CD4-positive, alpha-beta T cell treated with Interleukin-17A for 1 hour (primary cell): Measurements from ENCODE around the gene CRYGN.
A peak's percentile ranks its signal among the peaks of the same experiment; 100 is the strongest.

Experiments used
- DNase-seq: peaks from one replicate; pipeline ENCODE4 v3.0.0-alpha.2; 2020

Gene CRYGN

DNA sequence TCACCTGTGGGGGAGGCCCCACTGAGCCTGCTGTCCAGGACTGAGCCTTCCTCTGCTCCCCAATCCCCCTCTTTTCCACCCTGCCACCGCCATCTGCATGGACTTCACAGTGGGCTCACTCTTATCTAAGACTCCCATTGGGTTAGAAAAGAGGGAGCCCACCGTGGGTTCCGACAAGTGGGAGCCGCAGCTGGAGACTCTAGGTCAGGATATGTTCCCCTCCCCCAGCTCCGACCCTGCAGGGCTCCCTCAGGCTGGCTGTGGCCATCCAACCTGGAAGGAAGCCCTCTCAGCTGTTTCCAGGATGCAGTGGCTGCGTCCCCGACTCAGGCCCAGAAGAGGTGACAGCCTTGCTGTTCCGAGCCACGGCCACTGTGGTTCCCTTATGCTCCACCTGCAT is 34.9 kb downstream of the CRYGN start:
- DNase-seq = no peak

DNA sequence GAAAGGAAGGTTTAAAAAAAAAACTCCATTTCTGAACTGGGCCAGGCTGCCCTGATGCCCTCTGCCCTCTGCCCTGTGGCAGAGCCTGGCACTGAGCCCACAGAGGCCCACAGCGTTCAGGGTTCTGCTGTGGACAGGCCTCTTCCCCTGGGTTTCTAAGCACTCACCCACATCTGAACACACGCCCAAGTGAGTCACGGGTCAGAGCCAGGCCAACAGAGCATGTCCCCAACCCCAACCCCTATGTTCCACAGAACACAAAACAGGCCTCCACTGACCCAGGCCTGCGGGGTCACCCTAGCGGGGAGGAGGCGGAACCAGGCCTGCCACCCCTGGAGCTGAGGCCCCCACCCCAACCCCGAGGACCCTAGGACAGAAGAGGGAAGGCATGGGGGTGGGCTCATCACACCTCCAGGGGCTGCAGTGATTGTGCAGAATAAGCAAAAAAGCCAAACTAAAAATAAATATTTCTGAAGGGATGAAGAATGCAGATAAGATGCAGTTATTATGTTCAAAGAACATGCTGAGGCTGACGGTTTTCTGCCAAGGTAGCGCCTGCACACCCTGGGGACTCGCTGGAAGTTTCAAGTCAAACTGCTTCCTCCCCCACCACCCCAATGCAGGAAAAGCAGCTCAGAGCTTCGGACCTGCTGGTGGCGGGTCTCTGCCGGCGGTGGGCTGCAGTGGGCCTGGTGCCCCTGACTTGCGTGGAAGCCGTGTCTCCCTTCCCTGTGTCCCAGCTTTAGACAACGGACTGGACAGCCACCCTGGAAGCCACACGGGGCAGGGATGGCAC is 35.5 kb downstream of the CRYGN start:
- DNase-seq = peak; percentile 41

DNA sequence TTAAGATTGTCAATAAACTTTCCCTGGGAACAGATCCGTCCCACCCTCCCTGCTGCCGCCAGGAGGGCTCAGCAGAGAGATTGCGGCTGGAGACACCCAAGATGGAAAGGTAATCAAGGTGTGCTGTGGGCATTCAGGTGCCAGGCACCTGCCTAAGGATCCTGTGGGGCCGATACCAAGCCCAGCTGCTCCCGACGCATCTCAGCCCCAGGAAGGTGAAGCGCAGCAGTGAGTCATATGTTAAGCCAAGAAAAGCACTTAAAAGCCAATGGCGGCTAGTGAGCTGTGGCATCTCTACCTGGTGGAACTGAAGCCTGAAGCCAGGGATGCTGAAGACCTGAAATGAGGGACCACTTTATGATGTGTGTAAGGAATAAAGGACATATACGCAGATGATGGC is 36.2 kb downstream of the CRYGN start:
- DNase-seq = no peak

DNA sequence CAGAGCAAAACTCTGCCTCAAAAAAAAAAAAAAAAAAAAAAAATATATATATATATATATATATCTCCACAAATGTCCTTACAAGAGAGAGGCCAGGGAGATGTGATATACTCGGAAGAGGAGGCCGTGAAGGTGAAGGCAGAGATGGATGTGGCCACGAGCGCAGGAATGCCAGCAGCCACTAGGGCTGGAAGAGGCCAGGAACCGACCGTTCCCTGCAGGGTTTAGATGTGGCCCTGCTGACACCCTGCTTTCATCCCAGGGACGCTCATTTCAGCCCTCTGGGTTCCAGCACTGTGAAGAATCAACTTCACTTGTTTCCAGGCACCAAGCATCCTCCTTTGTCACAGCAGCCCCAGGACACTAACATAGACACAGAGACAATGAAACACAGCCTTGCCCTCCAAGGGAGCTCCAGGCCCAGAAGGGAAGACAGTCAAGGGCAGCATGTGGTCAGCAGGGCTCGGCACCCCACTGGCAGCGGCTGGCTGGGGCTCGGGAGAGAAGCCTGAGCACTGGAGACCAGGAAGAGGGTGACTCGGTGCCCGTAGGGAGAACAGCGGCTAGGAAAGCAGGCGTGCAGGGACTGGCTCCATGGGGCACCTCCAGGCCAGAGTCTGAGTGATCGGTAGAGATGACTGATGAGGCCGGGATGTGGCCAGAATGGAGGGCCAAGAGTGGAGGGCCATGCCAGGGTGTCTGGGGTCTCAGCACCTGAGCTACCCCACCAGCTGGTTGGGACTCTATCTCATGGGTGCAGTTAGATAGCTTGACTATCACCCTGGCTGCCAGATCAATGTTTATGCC is 37.7 kb downstream of the CRYGN start:
- no peak for DNase-seq

DNA sequence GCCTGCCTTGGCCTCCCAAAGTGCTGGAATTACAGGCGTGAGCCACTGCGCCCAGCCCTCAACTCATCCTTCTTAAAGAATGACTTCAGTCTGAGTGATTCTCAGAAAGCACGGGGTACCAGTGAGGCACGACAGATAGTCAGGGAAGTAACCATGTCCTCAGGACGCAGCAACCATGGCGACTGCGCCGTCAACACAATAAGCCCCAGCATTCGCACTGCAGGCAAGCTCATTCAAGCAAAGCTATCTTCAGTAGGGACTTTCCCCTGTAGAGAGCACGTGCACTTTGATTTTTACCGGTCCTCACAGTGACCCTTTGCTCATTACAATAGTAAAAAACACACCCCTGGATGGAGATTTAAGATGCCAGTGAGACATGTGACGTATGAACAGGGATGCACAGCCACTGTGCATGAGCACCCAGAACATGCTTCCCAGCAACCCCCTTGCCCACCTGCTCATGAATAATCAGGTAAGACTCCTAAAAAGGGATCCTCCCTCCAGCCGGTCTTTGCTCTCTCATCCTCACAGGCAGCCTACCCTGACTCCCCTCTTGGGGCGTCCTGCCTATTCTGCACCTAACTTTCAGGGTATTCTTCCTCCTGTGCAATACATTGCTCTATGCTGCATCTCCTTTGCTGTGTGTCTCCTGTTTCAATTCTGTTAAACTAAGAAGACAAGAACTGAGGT is 39.2 kb downstream of the CRYGN start:
- DNase-seq = peak; percentile 41

DNA sequence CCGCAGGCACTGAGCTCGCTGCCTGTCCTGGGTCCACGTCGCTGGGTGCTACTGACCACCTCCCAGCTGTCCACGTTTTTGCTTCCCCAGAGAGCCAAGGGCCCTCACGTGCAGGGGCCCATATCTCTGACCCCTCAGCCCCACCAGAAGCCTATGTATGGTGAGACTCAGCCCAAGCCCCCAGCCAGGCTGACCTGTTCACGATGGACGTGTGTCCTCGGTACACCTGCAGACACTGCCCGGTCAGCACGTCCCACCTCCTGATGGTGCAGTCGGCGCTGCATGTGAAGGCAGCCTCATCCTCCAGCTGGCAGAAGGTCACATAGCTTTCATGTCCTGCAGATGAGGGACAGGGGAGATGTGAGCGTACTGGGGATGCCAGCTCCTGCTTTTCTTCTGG is 40.0 kb downstream of the CRYGN start:
- DNase-seq = no peak

DNA sequence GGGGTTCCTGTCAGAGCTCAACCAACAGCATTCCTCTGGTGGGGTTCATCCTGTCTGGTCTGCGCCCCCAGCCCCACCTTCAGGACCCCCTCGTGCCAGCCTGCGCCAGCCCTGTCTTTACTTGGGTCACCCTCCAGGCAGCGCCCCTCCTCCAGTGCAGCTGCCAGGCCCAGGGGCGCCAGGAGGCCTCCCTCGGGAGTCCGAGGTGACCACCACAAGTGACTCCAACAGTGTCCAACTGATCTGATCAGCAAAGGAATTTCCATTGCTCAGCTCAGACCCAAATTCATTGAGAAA is 40.7 kb downstream of the CRYGN start:
- DNase-seq = no peak

DNA sequence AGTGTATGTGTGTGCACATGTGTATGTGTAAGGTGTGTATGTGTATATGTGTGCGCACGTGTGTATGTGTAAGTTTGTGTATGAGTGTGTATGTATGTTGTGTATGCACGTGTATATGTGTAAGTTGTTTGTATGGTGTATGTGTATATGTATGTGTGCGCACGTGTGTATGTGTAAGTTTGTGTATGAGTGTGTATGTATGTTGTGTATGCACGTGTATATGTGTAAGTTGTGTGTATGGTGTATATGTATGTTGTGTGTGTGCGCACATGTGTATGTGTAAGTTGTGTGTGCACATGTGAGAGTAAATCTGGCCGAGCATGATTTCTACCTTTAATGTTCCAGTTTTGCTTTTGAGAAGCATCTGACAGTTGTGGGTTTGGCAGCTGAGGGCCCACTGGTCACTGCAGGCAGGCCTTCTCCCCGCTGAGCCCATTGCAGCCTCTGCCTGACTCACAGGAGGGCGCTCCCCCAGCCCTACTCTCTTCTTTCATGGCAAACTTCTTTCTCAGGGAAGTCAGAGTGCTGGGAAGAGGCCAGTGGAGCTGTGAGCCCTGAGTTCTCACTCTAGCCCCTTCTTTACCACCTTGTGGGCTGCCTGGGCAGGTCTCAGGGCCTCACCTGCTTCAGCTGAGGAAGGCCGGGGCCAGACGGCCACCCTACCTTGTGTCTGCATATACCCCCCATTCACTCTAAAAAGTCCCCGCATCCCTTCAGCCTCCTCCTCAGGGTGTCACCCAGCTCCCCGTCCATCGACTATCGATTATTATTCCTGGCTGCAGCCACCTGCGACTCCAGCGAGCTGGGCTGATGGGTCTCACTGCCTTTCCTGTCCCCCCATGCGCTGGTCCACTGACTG is 41.3 kb downstream of the CRYGN start:
- no peak for DNase-seq

DNA sequence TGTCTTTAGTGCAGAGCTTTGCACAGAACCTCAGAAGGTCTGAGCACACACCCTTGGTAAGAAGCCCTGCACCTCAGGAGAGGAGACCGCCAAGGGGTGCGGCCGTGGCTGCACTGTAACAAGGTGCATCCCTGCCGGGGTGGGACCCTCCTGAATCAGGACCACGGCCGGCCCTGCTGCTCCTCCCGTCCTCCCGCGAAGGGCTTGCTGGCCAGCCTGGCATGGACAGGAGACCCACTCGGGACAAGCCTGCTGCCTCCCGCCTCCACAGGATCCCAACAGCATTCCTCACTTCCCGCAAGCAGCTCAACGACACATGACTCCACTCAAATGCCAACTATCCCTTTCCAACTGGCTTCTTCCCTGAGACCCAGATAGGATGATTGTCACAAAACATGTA is 42.9 kb downstream of the CRYGN start:
- DNase-seq = no peak

DNA sequence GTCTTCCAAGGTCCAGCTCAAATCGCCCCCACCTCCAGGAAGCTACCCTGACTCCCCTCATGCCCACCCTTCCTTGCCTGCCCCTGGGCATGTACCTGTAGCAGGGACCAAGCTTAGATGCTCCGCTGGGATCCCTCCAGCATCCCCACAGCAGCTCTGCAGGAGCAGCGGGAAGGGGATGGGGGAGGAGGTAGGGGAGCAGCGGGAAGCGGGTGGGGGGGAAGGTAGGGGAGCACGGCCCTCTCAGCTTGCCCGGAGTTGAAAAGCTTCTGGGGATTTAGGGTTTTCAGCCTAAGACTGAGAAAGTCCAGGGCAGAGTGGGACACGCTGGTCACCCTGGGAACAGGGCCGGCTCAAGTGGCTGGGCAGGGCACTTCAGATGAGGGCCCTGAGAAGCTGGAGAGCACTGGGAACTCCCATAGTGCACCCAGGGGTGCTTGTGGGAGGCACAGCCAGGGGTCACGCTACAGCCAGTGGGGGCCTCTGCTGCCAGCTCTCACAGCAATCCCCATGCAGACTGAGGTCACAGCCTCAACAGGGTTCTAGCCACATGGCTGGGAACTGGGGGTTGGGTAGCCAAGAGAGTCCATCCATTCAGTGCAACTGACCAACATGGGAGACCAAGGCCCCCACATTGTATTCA is 43.5 kb downstream of the CRYGN start:
- no peak for DNase-seq

DNA sequence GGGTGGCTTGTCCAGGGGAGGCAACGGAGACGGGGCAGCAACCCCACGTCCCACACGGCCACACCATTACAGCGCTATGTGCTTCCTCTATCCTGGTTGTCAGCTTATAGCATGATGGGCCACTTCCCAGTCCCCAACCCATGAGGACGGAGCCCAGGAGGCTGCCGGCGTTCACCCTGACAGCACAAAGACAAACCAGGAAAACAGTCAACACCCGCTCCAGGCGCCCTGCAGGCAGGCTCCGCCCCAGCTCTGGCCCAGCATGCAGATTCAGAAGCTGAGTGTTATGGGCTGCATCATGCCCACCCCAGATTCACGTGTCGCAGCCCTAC is 44.9 kb downstream of the CRYGN start:
- DNase-seq = no peak

DNA sequence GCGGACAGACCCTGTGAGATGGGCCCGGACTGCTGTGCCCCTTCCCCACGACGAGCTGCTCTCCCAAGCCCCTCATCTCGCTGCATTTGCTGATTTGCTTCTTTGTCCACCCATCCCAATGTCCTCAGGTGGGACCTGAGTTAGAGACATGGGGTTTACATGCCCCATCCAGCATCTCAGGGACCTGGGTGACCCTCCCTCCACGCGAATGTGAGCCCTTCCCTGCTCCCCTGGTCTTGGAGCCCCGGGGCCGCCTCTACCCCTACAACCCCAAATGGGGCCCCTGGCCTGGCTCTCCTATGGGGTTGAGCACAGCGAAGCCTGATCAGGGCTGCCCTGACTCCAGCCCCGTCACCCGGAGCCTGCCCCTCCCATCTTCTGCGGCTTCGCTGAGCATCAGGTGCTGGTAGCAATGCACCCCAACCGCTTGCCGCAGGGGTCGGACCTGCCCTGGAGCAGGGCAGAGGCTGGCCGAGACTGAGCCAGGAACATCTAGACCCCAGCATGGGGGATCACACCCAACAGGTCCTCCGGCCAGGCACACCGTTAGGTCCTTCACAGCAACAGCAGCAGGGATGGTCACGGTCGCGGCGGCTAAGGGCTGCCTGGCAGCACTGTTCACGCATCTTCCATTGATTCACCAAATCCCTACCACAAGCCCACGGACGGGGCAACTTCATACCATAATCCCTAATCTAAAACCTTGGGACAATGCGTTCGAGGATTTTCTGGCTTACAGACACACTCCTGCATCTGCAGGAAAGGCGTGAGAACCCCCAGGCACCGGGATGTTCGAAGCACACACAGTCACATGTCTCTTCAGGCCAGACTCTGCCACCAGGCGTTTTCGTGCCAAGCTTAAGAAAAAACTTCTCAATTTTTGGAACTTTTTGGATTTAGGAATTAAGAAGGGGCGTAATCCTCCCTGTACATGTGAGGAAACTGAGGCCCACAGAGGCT is 45.6 kb downstream of the CRYGN start:
- no peak for DNase-seq

DNA sequence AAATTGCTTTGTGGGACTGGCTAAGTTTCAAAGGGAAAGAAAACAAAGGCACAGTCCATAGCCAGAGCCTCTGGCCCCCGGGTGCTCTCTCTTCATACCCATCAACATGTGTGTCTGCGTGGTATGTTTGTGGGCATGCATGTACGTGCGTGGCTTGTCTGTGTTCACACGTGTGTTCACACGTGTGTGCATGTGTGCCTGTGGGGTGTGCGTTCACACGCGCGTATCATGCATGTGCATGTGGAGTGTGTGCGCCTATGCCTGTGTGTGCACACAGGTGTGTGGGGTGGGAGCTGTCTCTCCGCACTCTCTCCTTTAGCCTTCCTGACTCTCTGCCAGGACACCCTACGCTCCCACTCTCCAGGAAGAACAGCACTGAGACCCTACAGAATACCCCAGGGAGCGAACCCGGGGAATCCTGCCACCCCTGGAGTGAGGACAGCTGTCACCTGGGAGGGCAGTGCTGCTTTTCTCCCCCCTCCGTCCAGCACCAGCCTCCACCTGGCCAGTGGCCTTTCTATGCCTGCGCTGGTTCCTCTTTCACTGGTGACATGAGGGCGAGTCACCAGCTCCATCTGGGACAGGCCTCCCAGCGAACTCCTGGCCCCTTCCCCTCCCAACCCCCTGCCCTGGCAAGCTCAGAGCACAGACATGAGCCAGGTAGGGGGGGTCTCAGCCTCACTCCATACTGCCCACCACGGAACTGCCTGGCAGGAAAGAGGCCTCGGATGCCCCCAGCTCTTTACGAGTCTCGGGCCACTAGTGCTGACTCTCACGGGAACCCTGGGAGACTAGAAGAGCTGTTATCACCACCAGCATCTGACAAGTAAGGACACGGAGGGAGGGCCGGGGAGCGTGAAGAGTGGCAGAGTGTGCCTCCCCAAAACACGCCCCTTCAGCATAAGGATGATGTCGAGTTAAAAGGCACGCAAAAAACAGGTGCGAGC is 46.6 kb downstream of the CRYGN start:
- no peak for DNase-seq

DNA sequence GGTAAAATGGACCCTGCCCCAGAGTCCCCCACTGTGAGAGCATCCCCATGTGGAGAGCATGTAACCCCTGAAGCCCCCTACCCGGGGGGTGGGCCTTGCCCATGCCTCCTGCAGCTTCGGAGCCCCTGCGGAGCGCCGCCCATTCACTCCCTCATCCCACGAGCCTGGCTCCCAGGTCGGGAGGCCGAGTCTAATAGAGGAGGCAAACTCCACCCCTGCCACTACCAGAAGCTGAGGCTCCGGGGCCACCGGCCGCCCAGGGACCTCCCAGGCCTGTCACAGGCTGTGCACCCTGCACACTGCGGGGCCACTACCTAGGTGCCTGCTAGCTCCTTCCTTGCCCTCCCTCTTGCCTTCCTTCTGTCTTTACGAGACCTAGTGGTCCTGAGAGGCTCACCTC is 47.5 kb downstream of the CRYGN start:
- DNase-seq = no peak

DNA sequence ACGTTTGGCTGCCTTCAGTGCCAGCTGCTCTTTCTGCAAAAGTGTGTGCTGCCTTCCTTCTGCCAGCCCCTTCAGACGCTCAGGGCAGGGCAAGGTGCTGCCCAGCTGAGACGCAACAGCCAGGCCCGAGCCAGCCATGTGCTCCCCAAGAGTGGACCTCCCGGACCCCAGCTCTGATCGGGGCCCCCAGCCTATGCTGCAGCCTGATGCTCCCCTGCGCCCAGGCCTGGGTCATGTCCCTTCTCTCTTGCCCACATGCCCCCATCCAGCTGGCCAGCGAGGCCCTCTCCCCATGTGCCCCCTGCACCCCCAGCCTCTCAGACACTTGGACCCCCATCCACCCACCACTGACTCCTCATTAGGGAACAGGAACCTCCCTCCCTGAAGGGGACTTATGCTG is 47.9 kb downstream of the CRYGN start:
- no peak for DNase-seq

DNA sequence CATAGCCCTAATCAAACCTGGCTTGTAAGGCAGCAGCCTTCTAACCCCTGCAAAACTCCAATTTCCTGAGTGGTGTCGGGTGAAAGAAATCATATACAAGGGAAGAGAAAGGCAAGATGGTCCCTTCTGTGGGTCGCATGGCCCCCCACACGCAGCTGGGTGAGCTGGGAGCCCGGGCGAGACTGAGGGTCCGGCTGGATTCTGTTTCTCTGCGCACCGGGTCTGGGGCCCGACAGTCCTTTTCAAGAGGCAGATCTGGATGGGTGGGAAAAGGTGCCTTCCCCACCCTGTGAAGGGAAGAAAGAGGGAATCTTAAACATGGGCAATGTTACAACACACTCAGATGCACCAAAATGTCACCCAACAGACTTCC is 48.6 kb downstream of the CRYGN start:
- no peak for DNase-seq

DNA sequence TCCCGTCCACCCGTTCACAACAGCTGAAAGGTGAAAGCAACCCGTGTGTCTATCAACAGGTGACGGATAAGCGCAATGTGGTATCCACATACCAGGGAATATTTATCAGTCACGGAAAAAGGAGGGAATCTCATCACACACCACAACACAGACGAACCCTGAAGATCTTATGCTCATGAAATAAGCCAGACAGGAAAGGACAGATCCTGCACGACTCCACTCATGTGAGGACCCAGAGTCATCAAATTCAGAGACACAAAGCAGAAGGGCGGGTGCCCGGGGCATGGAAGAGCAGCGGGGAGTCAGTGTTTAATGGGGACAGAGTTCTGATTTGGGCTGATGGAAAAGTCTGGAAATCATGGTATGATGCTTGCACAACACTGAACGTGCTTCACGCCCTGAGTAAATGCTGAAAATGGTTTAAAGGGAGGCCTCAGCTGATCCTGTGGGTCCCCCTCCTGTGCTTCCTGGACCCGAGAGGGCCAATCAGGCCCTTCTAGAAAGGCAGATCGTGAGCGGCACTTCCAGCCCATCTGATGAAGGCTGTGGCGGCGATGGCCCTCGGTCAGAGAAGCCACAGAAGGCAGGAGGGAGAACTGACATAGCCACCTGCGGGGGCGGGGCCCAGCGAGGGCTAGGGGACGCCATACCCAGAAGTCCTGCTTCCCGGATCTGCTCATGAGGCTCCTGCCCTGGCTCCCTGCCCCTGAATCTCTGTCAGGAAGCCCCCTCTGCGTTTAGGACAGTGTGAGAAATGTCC is 49.2 kb downstream of the CRYGN start:
- DNase-seq = no peak

DNA sequence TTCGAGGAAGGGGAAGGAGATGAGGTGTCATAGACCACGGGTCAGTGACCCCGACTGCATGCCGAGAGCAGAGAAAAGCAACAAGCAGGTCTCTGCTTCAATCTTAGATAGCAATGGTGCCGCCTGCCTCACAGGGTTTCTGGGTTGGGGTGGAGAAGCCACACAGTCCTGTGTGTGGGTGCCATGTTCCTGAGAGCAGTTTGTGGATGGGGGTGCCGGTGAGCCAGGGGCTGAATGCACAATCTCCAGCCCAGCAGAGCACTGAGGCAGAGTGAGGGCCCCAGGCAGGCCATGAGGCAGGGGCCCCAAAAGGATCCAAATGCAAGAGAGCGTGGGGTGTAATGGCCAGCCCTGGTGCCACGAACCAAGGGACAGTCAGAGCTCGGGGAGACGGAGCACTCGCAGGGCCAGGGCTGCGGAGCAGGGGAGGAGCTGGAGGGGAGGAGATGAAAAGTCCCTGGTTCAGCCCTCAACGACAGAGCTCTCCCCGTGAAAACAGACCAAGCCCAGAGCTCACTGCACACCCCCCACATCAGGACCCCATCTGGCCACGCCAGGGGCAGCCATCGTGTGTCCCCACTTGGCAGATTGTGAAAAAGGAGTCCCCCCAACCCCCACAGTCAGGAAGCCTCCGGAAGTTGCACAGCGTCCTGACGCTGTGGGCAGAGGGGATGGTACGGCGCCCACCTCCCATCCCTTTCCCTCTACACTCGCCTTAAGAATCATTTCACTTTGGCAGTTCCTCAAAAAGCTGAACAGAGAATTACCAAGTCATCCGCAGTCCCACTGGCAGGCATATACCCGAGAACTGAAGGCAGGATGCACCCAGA is 50.0 kb downstream of the CRYGN start:
- DNase-seq = no peak
